Measurements from ENCODE around the gene TEKT2.

TEKT2 gene

GRCh38 chr1:36089393-36090121 lies 5.7 kb downstream of the TEKT2 start:
- H3K9me2 ChIP-seq (replicated peaks; ENCODE audit: control insufficient read depth, low read length) = no peaks in the 10 kb centered on the region
- H3K4me2 ChIP-seq (ENCODE audit: low read length) = peak overlapping the region; percentile 79
- peaks cover 15% of the 10 kb centered on the region for H3K4me1 ChIP-seq (ENCODE audit: control insufficient read depth, low read length)
- H3F3A ChIP-seq (ENCODE audit: control insufficient read depth, insufficient read depth) = no peaks in the 10 kb centered on the region
- TF ChIP-seq EZH2phosphoT487 (IDR thresholded peaks at IDR 0.05; ENCODE audit: borderline replicate concordance, low read length) = no peak
- TF ChIP-seq, protein P1, sequence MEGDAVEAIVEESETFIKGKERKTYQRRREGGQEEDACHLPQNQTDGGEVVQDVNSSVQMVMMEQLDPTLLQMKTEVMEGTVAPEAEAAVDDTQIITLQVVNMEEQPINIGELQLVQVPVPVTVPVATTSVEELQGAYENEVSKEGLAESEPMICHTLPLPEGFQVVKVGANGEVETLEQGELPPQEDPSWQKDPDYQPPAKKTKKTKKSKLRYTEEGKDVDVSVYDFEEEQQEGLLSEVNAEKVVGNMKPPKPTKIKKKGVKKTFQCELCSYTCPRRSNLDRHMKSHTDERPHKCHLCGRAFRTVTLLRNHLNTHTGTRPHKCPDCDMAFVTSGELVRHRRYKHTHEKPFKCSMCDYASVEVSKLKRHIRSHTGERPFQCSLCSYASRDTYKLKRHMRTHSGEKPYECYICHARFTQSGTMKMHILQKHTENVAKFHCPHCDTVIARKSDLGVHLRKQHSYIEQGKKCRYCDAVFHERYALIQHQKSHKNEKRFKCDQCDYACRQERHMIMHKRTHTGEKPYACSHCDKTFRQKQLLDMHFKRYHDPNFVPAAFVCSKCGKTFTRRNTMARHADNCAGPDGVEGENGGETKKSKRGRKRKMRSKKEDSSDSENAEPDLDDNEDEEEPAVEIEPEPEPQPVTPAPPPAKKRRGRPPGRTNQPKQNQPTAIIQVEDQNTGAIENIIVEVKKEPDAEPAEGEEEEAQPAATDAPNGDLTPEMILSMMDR (IDR thresholded peaks at IDR 0.05; ENCODE audit: low read depth, low read length, poor library complexity, severe bottlenecking) = no peak
- H3K36me3 ChIP-seq (ENCODE audit: control insufficient read depth, low read length) = peaks cover 44% of the 10 kb centered on the region
- no peak overlapping the region for H3K27ac ChIP-seq (ENCODE audit: low read depth, low read length)
- no peaks in the 10 kb centered on the region for H4K20me1 ChIP-seq (ENCODE audit: control insufficient read depth, insufficient read depth, low read depth, low read length)
- H3K4me3 ChIP-seq (ENCODE audit: low read length) = peak overlapping the region; percentile 92
- H3K79me2 ChIP-seq (ENCODE audit: control insufficient read depth, low read length) = peaks cover 26% of the 10 kb centered on the region
- H3K9me3 ChIP-seq (ENCODE audit: control insufficient read depth, insufficient read depth, low read length) = no peaks in the 10 kb centered on the region
- peaks cover 6% of the 10 kb centered on the region for H3K27me3 ChIP-seq (ENCODE audit: control insufficient read depth, low read length)

DNA sequence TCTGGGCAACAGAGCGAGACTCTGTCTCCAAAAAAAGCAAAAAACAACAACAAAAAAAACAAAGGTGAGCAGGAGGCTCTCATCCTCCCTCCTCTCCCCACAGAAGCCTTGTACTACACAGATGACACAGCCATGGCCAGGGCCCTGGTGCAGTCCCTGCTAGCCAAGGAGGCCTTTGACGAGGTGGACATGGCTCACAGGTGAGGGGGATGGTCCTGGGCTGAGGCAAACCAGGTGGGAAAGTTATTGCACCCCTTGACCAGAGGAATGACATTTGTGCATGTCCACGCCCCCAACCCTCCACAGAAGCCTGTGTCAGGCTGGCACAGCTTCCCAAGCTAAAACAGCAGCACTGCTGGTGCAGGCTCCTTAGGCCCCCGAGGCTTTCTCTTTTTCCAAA lies 7.2 kb downstream of the TEKT2 start:
- peaks cover 7% of the 10 kb centered on the region for H3F3A ChIP-seq (ENCODE audit: control insufficient read depth, insufficient read depth)
- H4K20me1 ChIP-seq (ENCODE audit: control insufficient read depth, insufficient read depth, low read depth, low read length) = no peaks in the 10 kb centered on the region
- no peaks in the 10 kb centered on the region for H3K9me2 ChIP-seq (replicated peaks; ENCODE audit: control insufficient read depth, low read length)
- peaks cover 60% of the 10 kb centered on the region for H3K36me3 ChIP-seq (ENCODE audit: control insufficient read depth, low read length)
- H3K27me3 ChIP-seq (ENCODE audit: control insufficient read depth, low read length) = no peaks in the 10 kb centered on the region
- peaks cover 26% of the 10 kb centered on the region for H3K79me2 ChIP-seq (ENCODE audit: control insufficient read depth, low read length)
- H3K4me3 ChIP-seq (ENCODE audit: low read length) = no peak overlapping the region
- H3K4me1 ChIP-seq (ENCODE audit: control insufficient read depth, low read length) = peaks cover 14% of the 10 kb centered on the region
- no peak overlapping the region for H3K27ac ChIP-seq (ENCODE audit: low read depth, low read length)
- no peak for TF ChIP-seq EZH2phosphoT487 (IDR thresholded peaks at IDR 0.05; ENCODE audit: borderline replicate concordance, low read length)
- TF ChIP-seq, protein P1 (IDR thresholded peaks at IDR 0.05; ENCODE audit: low read depth, low read length, poor library complexity, severe bottlenecking) = no peak
- no peaks in the 10 kb centered on the region for H3K9me3 ChIP-seq (ENCODE audit: control insufficient read depth, insufficient read depth, low read length)
- no peak overlapping the region for H3K4me2 ChIP-seq (ENCODE audit: low read length)

DNA sequence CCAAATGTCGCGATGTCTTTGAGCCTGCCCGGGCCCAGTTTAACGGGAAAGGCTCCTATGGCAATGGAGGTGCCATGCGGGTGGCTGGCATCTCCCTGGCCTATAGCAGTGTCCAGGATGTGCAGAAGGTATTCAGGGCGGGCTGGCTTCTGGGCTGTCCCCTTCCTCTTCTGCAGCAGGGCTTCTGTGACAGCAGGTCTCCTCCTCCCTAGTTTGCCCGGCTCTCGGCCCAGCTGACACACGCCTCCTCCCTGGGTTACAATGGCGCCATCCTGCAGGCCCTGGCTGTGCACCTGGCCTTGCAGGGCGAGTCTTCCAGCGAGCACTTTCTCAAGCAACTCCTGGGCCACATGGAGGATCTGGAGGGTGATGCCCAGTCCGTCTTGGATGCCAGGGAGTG lies 7.8 kb downstream of the TEKT2 start:
- Histone ChIP-seq H3K4me3 (ENCODE audit: low read length) (no peak overlapping the region), H3K27ac (ENCODE audit: low read depth, low read length) (no peak overlapping the region), H3K9me2 (replicated peaks; ENCODE audit: control insufficient read depth, low read length) (no peaks in the 10 kb centered on the region), H3F3A (ENCODE audit: control insufficient read depth, insufficient read depth) (peaks cover 11% of the 10 kb centered on the region), H3K36me3 (ENCODE audit: control insufficient read depth, low read length) (peaks cover 63% of the 10 kb centered on the region), H4K20me1 (ENCODE audit: control insufficient read depth, insufficient read depth, low read depth, low read length) (no peaks in the 10 kb centered on the region), H3K27me3 (ENCODE audit: control insufficient read depth, low read length) (no peaks in the 10 kb centered on the region), H3K9me3 (ENCODE audit: control insufficient read depth, insufficient read depth, low read length) (no peaks in the 10 kb centered on the region), H3K4me1 (ENCODE audit: control insufficient read depth, low read length) (peaks cover 14% of the 10 kb centered on the region), H3K4me2 (ENCODE audit: low read length) (no peak overlapping the region), H3K79me2 (ENCODE audit: control insufficient read depth, low read length) (peaks cover 26% of the 10 kb centered on the region)
- TF ChIP-seq EZH2phosphoT487 (IDR thresholded peaks at IDR 0.05; ENCODE audit: borderline replicate concordance, low read length) = no peak
- TF ChIP-seq, protein P1 (IDR thresholded peaks at IDR 0.05; ENCODE audit: low read depth, low read length, poor library complexity, severe bottlenecking) = no peak
